ENCODE measurements around the gene ITPRID1. TPM values are rescaled to one million over a fixed set of nuclear protein-coding genes. Genes with fewer than 3 reads are reported as not detected.

The ITPRID1 gene
- total and polyA plus RNA-seq, 10 of the 15 experiments (the other 5 are each of a cell fraction or from before 2014, with no cell fraction given): 0.06 TPM; not detected in 9

- TF ChIP-seq IRF4 (IDR thresholded peaks at IDR 0.05; ENCODE audit: low read depth, low read length): no peak
- peak; percentile 49 for TF ChIP-seq IKZF1 (conservative IDR thresholded peaks at IDR 0.05)
- TF ChIP-seq PAX8 (IDR thresholded peaks at IDR 0.05): no peak
- no peak for TF ChIP-seq STAT1 (conservative IDR thresholded peaks at IDR 0.05)
- no peak for TF ChIP-seq POLR2AphosphoS5 (IDR thresholded peaks at IDR 0.05; ENCODE audit: low read length)
- peak; percentile 9; the same call in 1 of the 2 replicates for TF ChIP-seq RAD51 (IDR thresholded peaks at IDR 0.05)
- no peak for TF ChIP-seq BCL11A (IDR thresholded peaks at IDR 0.05; ENCODE audit: low read depth, low read length)
- no peak for TF ChIP-seq CUX1 (IDR thresholded peaks at IDR 0.05; ENCODE audit: insufficient replicate concordance, low read depth, low read length)
- peak; percentile 39; the same call in 1 of the 2 replicates for TF ChIP-seq ZNF687 (IDR thresholded peaks at IDR 0.05)
- TF ChIP-seq SIX5 (IDR thresholded peaks at IDR 0.05; ENCODE audit: low read depth, low read length, severe bottlenecking): no peak
- peak; percentile 33; the same call in 1 of the 2 replicates for TF ChIP-seq MTA2 (IDR thresholded peaks at IDR 0.05; ENCODE audit: low read depth)
- no peak for TF ChIP-seq BCL3 (IDR thresholded peaks at IDR 0.05; ENCODE audit: borderline replicate concordance, insufficient read depth, low read depth, low read length, poor library complexity, severe bottlenecking)
- TF ChIP-seq SUPT20H (IDR thresholded peaks at IDR 0.05; ENCODE audit: borderline replicate concordance, control insufficient read depth, low read depth, low read length): no peak
- no peak for TF ChIP-seq ZNF592 (IDR thresholded peaks at IDR 0.05)
Observed at GRCh38 chr7:31695859-31696614, 182.1 kb downstream of the ITPRID1 start (continued).
